HG02840 (cell line): ENCODE data around the gene PRDM5.

Source experiments
- ATAC-seq: cut with Tn5 transposase; IDR thresholded peaks from one replicate; pipeline ENCODE4 v1.9.1; 2021; ENCODE audit warnings: mild to moderate bottlenecking, moderate library complexity, moderate number of reproducible peaks; ENCODE audit not compliant: unreplicated experiment, low FRiP score

Gene PRDM5

DNA sequence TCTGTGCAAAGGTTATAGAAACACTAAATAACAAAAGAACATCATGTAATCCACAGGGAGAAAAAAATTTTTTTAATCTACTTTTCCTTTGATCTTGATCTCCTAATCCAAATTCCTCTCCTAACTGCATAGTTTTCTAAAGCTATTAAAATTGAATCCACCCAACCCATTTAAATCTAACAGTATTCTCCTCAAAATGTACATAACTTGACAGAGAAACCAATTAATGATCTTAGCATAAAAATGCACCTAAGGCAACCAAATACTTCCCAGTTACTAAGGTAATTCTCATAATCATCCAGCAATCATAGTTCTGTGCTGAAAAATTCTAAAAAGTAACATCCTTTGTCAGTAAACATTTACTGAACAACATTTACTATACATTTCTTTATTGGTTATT lies 60.7 kb downstream of the PRDM5 start:
- no peak for ATAC-seq

DNA sequence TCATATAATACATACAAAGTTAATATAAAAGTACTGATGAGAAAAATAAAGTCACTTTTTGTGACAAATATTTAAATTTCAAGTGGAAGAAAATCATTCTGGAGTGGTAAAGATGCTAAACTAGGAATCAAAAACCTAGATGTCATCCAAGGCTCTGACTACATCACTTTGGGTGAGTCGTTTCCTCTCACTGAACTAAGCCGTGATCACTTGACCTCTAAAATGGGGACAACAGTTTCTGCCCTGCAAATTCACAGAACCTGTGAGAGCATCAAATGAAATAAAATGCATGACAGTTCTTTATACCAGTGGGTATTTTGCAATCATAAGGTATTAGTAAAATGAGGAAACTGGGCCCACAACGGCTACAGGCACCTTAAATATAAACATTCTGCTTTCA lies 63.8 kb downstream of the PRDM5 start:
- no peak for ATAC-seq

DNA sequence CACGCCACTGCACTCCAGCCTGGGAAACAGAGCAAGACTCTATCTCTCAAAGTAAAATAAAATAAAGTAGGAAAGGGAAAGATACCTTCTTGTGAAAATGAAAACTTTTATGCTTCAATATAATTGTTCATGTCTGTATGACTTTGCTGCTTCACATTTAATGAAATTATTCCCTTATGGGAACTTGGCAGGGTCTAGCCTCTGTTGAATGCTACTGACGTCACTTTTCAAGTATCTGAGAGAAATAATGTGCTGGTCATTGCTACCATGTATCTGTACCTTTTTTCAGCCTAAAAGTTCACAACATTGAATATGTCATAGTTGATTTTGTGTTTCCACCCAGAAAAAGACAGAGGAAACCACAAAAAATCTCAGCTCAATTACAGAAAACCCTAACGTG lies 65.2 kb downstream of the PRDM5 start:
- ATAC-seq, result no peak

DNA sequence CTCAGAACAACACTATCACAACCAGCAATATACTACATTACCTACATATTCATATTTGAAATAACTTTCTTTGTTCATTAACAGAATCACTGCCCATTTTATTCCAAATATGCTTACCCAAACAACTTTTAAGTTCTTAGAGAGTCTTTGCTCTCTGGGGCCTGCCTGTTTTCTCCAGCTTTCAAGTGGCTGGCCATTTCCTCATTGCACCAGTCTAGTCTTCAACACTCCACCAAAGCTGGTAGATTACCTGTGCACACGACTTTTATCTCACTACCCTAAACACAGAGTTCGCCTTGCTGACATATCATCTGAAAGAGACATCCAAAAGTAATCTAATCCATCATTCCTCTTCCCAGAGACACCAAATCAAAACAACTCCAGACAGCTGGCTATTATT lies 66.2 kb downstream of the PRDM5 start:
- no peak for ATAC-seq

DNA sequence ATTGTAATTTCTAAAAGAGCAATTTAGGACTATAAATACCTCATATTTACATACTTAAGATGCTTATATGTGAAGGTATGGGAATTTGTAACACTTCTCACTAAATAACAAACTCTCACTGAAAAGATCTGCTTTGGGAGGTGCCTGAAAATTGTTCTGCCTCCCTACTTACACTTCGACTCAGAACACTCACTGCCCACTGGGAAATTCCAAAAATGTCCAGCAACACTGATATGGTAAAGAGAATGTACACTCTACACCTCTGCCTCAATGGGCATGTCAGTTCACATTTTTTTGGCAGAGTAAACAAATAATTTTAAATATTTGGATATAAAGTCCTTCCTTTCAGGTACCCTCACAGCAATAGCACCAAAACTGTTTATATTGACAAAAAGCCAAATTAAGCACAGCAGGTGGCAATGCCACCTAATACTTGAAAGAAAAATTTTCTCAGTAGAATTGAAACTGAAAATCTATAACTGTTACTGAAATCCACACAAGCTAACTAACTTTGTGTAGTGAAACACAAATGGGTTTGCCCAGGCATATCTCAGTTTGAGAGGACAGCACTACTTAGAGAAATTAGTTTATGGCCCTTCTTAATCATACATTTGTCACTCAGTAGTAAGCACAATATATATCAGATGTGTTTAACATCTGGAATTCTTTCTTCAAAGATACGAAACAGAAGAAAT lies 67.1 kb downstream of the PRDM5 start:
- ATAC-seq, result peak; percentile 73

DNA sequence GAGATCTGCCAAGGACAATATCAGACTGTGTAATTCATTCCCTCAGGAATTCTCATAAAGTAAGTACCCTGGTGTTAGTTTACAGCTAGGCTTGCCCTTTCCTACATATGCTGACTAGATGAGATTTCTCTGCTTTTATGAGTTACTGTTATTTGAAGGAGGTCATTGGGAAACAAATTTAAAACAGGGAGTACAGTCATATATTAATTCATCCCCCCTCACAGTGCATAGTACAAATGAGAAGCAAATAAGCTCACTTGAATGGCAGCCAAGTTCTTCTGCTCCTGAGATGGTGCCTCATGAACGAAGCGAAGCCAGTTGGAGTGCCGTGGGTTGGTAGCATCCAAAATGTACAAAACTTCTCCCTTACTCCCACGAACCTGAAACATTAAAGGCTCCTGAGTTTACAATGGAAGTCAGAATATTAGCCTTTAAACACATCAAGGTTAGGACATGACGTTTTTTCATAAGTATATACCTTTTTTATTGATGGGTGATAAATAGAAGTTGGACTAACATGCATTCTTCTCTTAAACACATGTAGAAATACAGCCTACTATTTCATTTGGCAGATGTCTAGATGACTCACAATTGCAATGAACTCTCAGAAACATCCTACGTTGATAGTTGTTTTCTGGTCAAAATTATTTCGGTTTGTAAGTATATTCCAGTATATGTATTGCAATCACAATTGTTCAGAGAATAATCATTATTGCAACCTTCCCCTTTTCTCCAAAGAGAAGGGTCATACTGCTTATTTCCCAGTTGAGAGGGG lies 69.2 kb downstream of the PRDM5 start:
- ATAC-seq, result no peak

DNA sequence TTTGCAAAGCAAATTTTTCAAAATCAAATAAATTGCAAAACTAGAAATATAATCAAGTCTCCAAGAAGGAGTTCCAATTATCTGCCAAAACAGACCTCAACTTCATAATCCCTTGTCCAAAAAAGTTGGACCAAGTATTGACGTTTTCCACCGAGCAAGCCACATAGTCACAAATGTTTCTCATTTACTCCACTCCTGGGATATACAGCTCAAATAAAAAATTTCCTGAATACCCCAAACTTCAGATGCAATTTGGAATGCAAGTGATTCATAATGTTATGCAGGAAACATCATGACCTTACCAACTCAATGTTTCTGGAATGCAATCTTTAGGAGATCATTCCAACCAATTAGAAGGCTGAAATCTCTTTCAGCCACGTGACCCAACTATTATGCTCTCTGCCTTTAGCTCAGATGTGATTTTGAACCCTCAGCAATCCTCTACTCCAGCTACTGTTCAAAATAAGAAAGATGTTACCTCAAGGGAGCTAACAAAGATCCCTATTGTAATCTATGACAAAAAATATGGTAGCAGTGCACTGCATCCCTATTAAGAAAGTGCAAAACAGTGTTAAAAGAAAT lies 72.4 kb downstream of the PRDM5 start:
- no peak for ATAC-seq

DNA sequence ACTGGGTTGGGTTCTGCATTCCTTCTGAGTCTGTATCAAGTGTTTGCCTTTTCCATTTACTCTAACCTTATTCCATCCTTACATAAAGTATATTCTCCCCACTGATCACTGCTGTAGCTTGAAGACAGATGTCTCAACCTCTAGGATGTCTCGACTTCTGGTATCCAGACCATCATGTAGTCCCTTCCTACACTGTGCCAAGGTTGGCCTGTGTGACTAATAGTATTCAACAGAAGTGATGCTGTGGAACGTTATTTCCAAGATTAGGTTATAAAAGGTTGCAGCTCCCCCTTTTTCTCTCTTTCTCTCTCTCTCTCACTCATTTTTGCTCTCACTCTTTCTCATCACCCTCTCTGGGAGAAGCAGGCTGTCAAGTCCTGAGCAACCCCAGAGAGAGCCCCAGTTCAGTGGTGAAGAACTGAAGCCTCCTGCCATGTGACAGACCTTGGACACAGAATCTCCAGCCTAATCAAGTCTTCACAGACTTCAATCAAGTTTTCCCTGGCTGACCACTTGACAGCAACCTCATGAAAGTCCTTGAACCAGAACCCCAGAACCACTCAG lies 75.4 kb downstream of the PRDM5 start:
- ATAC-seq, result no peak

DNA sequence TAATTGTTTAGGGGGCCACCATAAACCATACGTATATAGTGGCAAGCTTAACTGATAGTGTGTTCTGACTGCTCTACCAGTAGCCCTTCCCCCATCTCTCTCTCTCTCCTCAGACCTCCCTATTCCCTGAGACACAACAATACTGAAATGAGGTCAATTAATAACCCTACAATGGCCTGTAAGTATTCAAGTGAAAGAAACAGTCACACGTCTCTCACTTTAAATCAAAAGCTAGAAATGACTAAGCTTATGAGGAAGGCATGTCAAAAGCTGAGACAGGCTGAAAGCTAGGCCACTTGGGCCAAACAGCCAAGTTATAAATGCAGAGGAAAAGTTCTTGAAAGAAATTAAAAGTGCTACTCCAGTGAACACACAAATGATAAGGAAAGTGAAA lies 78.0 kb downstream of the PRDM5 start:
- peak; percentile 72 for ATAC-seq

DNA sequence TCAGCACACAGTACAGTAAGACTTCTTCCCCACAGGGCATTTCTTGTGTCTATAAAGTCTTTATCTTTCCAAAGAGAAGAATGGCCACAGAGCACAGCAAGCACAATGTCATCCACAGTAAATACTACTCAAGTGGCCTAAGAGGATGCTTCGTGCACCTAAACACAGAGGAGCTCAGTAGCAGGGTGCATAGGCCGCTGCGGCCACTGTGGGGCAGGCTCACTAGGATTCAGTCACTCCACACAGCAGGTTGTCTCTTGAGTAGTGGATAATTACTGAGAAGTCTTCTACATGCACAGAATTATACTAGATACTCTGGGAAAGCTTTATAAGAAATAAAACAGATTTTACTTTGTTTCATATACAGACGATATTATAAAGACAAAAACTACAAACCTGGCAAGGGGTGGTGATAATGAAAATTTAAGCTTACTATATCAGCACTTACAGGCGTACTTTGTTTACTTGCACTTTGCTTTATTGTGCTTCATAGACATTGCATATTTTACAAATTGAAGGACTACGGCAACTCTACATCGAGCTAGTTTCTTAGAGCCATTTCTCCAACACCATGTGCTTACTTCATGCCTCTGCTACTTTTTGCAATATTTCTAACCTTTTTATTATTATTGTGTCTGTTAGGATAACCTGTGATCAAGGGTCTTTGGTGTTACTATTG lies 78.5 kb downstream of the PRDM5 start:
- no peak for ATAC-seq

DNA sequence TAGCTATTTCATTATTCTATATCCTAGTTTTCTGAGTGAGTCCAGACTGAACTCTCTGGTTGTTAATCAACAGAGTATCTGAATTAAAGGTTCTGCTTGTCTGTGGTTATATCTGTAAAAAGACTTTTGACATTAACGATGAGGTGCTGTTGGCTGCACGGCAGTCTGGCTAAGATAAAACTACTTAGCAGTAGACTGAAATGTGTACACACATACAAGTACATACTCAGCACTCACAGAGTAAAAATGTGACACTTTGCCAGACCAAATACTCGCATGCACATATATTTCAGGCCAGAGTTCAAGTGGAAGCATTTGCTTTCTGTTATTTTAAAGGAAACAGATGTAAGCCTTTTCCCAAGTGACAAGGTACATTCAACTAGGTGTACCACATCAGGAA lies 80.5 kb downstream of the PRDM5 start:
- no peak for ATAC-seq

DNA sequence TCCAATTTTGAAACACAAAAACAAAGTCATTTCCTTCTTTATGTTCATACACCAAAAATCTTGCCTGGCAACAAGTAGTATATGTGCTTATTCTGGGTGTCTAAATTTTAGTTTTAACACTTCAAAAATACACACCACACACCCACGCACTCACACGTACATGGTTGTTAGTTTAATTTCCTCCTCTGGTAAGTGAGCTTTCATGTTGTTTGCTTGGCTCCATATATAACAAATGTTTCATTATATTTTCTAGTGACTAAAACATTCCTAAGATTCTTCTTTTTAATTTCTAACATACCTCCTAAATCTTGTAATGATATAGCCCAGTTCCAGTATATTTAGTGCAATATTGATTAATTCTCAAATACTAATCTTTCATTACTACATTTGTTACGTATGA lies 80.9 kb downstream of the PRDM5 start:
- no peak for ATAC-seq

DNA sequence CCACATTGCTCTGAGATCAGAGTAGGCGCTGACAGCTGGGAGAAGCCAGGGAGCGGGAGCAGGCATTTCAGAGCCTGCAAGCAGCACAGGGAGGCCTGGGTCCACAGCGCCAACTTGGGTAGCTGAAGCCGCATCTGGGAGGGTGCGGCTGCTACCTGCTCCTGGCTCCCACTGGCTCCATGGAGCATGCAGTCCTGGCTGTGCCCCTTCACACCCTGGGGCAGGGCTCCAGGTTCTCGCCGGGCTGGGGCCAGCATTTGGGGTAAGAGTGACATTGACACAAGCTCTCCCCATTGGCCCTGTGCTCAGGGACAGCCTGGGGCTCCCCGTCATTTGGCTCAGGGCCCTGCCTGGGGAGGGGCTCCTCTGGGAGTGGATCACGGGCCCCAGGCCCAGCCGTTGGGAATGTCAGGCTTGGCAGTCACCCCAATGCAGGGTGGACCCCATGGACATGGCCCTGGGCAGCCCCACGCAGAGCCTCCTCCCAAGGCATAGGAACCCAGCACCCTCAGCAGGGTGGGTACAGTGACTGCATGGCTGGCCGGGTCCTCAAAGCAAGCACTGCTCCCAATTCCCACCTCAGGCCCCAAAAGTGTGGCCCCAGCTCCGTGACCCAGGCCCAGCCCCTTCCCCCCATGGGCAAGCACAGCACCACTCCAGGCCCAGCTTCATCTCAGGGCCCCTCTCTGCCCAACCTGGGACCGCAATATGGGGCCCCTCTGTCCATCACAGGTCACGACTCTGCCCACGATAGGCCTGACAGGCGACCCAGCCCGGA lies 82.4 kb downstream of the PRDM5 start:
- ATAC-seq, result no peak

DNA sequence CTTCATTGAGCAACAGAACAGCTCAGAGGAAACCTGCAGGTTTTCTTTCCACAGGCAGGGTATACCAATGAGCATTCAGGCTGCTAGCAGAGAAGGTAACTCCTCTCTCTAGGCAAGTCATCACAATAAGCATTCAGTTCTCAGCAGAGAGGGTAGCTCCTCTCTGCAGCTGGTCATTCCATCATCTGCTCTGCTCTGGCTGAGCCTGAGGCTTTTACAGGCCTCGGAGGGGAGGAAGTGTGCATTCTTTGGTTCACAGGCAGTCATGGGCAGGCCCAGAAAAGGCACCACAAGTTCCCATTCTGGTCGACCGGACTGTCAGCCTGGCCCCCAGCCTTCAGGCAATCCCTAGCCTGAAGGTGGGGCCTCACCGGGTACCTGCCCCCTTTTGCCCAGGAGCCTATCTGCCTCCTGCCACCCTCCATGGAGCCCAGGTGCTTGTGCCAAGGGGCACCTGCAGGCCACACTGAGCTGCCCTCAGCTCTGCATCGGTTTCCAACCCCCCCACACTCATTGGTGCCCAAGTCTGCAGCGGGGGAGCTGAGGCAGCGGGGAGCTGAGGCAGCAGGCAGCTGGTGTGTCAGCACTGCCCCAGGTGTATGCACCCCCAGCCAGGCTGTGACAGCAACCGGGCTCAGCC lies 83.1 kb downstream of the PRDM5 start:
- ATAC-seq, result no peak

DNA sequence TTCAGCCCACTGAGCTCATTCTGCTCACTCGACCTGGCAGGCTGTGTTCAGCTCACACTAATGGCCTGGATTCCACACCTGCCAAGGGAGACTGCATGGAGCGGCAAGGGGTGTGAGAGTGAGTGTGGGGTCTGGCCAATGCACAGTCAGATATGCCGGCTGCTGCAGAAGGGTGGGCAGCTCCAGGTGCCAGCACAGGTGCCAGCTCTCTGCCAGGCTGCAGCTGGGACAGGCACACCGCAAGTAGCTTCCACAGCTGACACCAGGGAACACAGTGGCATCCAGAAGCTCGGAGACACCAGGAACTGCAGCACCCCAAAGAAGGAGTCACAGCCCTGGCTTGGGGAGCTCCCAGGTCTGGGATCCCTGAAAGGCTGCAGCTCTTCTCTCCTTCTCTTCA lies 83.7 kb downstream of the PRDM5 start:
- no peak for ATAC-seq

DNA sequence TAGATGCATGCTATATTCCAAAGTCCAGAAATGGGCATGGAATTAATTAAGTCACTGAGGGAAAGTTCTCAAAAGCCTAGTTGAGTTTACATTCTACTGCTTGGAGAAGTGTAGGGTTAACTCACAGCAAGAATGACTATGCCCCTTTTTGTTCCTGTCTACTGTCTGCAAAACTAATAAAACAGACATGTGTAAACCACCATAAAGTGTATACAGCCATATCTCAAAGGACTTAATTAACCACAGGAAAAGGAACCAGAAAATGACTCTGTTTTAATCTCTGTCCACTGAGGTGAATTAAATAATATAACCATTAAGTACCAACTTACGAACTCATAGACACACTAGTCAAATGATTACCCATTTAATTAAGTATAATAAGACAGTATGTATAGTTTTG lies 84.9 kb downstream of the PRDM5 start:
- ATAC-seq, result no peak

DNA sequence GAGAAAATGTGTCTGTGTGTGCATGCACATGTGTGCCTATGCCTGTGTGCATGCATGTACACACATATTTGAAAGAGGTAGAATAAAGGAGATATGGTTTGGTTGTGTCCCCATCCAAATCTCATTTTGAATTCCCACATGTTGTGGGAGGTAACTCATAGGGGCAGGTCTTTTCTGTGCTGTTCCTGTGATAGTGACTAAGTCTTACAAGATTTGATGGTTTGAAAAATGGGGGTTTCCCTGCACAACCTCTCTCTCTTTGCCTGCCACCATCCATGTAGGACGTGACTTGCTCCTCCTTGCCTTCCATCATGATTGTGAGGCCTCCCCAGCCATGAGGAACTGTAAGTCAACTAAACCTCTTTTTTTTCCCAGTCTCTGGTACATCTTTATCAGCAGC lies 87.2 kb downstream of the PRDM5 start:
- no peak for ATAC-seq

DNA sequence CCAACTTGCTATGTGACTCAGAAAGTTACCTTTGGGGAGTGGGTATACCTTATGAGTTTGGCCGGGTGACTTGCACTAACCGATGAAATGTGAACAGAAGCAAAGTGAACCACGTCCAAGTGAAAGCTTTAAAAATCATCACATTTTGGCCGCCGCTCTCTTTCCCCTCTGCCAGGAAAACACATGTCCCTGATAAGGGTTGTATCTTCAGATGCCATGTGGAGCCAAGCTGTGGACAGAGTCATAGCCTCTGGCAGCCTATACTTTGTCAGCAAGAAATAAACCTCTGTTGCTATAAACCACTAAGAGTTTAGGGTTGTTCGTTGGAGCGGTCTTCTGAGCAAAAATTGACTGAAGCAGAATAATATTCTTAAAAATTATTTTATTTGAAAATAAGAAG lies 92.3 kb downstream of the PRDM5 start:
- no peak for ATAC-seq

DNA sequence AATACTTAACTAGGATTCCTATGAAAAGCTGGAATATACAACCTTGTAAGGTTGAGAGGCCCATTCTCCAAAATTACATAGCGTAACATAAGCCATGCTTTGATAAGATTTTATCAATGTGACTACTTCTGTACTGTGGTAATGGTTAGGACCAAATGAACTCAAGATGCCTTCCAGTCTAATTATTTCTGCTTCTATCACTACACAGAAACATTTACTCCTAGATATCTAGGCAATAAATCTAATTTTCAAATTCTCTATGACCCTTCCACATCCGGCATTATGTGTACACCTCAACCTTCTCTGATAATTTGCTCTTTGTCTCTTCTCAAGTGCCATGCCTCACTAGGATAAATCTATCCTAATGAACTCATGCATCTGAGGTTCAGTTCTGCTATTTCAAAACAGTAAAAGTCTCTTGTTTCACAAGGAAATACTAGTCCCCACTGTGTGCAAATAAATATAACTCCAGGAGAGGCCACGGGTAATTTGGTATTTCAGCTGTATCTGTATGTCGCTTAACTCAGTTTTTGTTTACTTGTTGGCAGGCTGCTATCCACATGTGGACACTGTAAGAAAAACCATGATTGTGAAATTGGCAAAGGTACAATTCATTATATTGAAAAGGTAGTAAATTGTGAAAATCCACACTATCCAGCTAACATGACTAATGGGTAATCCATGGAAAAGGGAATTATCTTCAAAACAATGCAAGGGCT lies 93.3 kb downstream of the PRDM5 start:
- no peak for ATAC-seq
